Breast epithelium (tissue), 4 donors: Measurements from ENCODE around the gene VSIG2. TPM values are rescaled to one million over a fixed set of nuclear protein-coding genes. Genes with fewer than 3 reads are reported as not detected.

Experiments used
- DNase-seq, 2 donors: peaks; one replicate each; pipeline ENCODE4 v3.0.0-alpha.2; 2019; ENCODE audit warnings: low spot score in 2 of 2
- H3K27ac ChIP-seq, 2 donors: fragments of 200-600 bp; sonication (generic) in 1 of 2; one replicate each; pipeline ENCODE4 v1.5.1; 2016 to 2019; ENCODE audit warnings: mild to moderate bottlenecking in 1 of 2
- H3K27me3 ChIP-seq, 2 donors: fragments of 200-600 bp; sonication (generic) in 1 of 2; one replicate each; pipeline versions ENCODE4 v1.5.1 to v1.6.0; 2017 to 2019; ENCODE audit warnings: control low read depth in 1 of 2, mild to moderate bottlenecking in 1 of 2
- H3K36me3 ChIP-seq: fragments of 200-600 bp; one replicate; pipeline ENCODE4 v1.5.1; 2019
- H3K4me1 ChIP-seq, 2 donors: fragments of 200-600 bp; sonication (generic); one replicate each; pipeline ENCODE4 v1.5.1; 2016 to 2019; ENCODE audit warnings: control low read depth in 1 of 2
- H3K4me3 ChIP-seq, 3 donors: fragments of 200-600 bp; sonication (generic); 1 replicate in 2 of 3; 2 replicates in 1 of 3; pipeline ENCODE4 v1.5.1; 2016 to 2019; ENCODE audit warnings: mild to moderate bottlenecking in 3 of 3, moderate library complexity in 2 of 3
- H3K9me3 ChIP-seq, 2 donors: fragments of 200-600 bp; sonication (generic) in 1 of 2; one replicate each; pipeline ENCODE4 v1.5.1; 2016 to 2019; ENCODE audit warnings: control low read depth in 1 of 2
- CTCF ChIP-seq, 3 donors: fragments of 450-650 bp; IDR thresholded peaks; one replicate each; pipeline ENCODE4 v1.5.1; 2016 to 2017; ENCODE audit warnings: antibody characterized with exemption in 3 of 3, mild to moderate bottlenecking in 3 of 3, moderate library complexity in 3 of 3
- POLR2A ChIP-seq: fragments of 450-650 bp; IDR thresholded peaks from one replicate; pipeline ENCODE4 v1.6.1; 2016; ENCODE audit warnings: antibody characterized with exemption, mild to moderate bottlenecking, moderate library complexity
- POLR2AphosphoS5 ChIP-seq, 3 donors: sonication (generic); formaldehyde crosslinking; IDR thresholded peaks; one replicate each; pipeline ENCODE4 v1.6.1; 2017; ENCODE audit warnings: antibody characterized with exemption in 3 of 3
- intact Hi-C: fragments of 100-400 bp; cut with DNase I; formaldehyde crosslinking; loops from one replicate; pipeline ENCODE4 v1.15.1; 2023; ENCODE audit warnings: low total_unique reads
- total RNA-seq, 3 donors: library from RNA; depleted of rRNA; stranded (reverse); fragments of >200 nt; gene quantifications; one replicate each; pipeline ENCODE4 v1.1.0, GENCODE V29; 2016

The VSIG2 gene
- total RNA-seq, 3 donors from 2014 or later = 8.8 to 20.5 TPM; not detected in 1

- TF ChIP-seq POLR2AphosphoS5 (IDR thresholded peaks at IDR 0.05) (no peak), CTCF (IDR thresholded peaks at IDR 0.05) (peak in 2 of 3 donors; percentile 9 to 20)
- peak overlapping the region; percentile 76 to 81 for H3K27ac ChIP-seq
- intact Hi-C loops = no loop called here
- peaks cover 0 to 6% of the 10 kb centered on the region in 2 donors for H3K27me3 ChIP-seq
- no peaks in the 10 kb centered on the region for H3K9me3 ChIP-seq
- H3K4me1 ChIP-seq = no peaks in the 10 kb centered on the region
- DNase-seq = no peak
- H3K4me3 ChIP-seq = peak overlapping the region; percentile 44 to 74 (median 63)
- H3K36me3 ChIP-seq = no peaks in the 10 kb centered on the region
Observed at GRCh38 chr11:124745835-124746620, 6.0 kb downstream of the VSIG2 start.

GRCh38 chr11:124745270-124745834 is 6.7 kb downstream of the VSIG2 start:
- DNase-seq = no peak
- Histone ChIP-seq H3K4me1 (peaks cover 0 to 6% of the 10 kb centered on the region in 2 donors), H3K9me3 (no peaks in the 10 kb centered on the region), H3K27me3 (peaks cover 0 to 6% of the 10 kb centered on the region in 2 donors), H3K36me3 (no peaks in the 10 kb centered on the region), H3K4me3 (peak overlapping the region in 2 of 3 donors; percentile 63 to 74), H3K27ac (no peak overlapping the region)
- TF ChIP-seq CTCF (IDR thresholded peaks at IDR 0.05) (no peak), POLR2A (no peak), POLR2AphosphoS5 (IDR thresholded peaks at IDR 0.05) (no peak)
- intact Hi-C loops = no loop called here

GRCh38 chr11:124743050-124743449 is 9.0 kb downstream of the VSIG2 start:
- peaks cover 0 to 6% of the 10 kb centered on the region in 2 donors for H3K27me3 ChIP-seq
- no peaks in the 10 kb centered on the region for H3K9me3 ChIP-seq
- intact Hi-C loops = no loop called here
- no peaks in the 10 kb centered on the region for H3K36me3 ChIP-seq
- no peak for DNase-seq
- TF ChIP-seq POLR2AphosphoS5 (IDR thresholded peaks at IDR 0.05) (no peak), CTCF (IDR thresholded peaks at IDR 0.05) (no peak), POLR2A (no peak)
- H3K4me1 ChIP-seq = peaks cover 0 to 9% of the 10 kb centered on the region in 2 donors
- H3K4me3 ChIP-seq = no peak overlapping the region
- H3K27ac ChIP-seq = no peak overlapping the region

- Histone ChIP-seq H3K4me3 (no peak overlapping the region), H3K27ac (no peak overlapping the region), H3K9me3 (no peaks in the 10 kb centered on the region), H3K4me1 (peaks cover 0 to 9% of the 10 kb centered on the region in 2 donors), H3K36me3 (no peaks in the 10 kb centered on the region), H3K27me3 (peaks cover 0 to 6% of the 10 kb centered on the region in 2 donors)
- no peak for DNase-seq
- no peak for TF ChIP-seq CTCF (IDR thresholded peaks at IDR 0.05)
- no peak for TF ChIP-seq POLR2A
- TF ChIP-seq POLR2AphosphoS5 (IDR thresholded peaks at IDR 0.05) = no peak
- intact Hi-C loops = no loop called here
Observed at GRCh38 chr11:124742555-124742954, 9.5 kb downstream of the VSIG2 start.

- TF ChIP-seq CTCF (IDR thresholded peaks at IDR 0.05) = peak in 2 of 3 donors; percentile 56 to 65
- TF ChIP-seq POLR2A = no peak
- no peak for TF ChIP-seq POLR2AphosphoS5 (IDR thresholded peaks at IDR 0.05)
- peak; percentile 49 to 76 for DNase-seq
- intact Hi-C loops = no loop called here
- H3K9me3 ChIP-seq = no peaks in the 10 kb centered on the region
- peak overlapping the region; percentile 49 to 79 (median 63) for H3K4me3 ChIP-seq
- peaks cover 0 to 9% of the 10 kb centered on the region in 2 donors for H3K4me1 ChIP-seq
- H3K36me3 ChIP-seq = no peaks in the 10 kb centered on the region
- H3K27ac ChIP-seq = peak overlapping the region in 1 of 2 donors; percentile 26
- H3K27me3 ChIP-seq = peaks cover 0 to 5% of the 10 kb centered on the region in 2 donors
Observed at GRCh38 chr11:124740277-124740882, 11.7 kb downstream of the VSIG2 start.
